ENCODE results near the gene CLEC18B.
"Not testable (repeated sequence)": the region's sequence is repeated elsewhere in the genome, so short reads cannot be mapped to it uniquely, and the experiment has no call there.

The CLEC18B gene

DNA sequence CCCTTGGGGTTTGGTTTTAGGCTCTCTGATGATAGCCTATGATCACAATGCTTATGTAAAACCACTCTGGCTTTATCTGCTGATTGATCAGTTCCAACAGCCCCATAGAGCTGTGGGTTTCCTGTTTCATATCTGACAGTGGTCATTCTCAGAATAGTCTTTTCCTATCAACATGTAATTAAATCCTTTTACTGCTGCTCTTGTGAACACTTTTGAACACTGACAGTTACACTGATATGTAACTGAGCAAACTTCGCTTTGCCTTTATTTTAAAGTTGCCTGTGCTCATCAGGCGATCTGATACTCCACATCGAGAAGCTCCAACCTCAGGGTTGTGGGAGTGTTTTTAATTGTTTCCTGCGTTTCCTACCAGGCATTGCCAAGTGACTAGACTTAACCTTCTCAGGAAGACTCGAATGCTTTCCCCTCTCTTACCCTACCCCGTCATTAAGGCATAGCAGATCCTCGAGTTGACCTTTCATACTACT is 17.3 kb upstream of the CLEC18B start:
- Histone ChIP-seq H3K4me1 (ENCODE audit: insufficient read depth, low read length) (no peaks in the 10 kb centered on the region), H3K4me3 (ENCODE audit: low read length) (no peak overlapping the region), H3K36me3 (ENCODE audit: insufficient read depth, low read depth, low read length) (peaks cover 7% of the 10 kb centered on the region; the same call in 1 of the 2 replicates), H3K27ac (ENCODE audit: low read length) (no peak overlapping the region), H3K9ac (ENCODE audit: low read depth, low read length) (no peak overlapping the region), H3K9me3 (ENCODE audit: insufficient read depth, low read depth, low read length) (no peaks in the 10 kb centered on the region), H3K27me3 (ENCODE audit: insufficient read depth, low read length) (no peaks in the 10 kb centered on the region)

DNA sequence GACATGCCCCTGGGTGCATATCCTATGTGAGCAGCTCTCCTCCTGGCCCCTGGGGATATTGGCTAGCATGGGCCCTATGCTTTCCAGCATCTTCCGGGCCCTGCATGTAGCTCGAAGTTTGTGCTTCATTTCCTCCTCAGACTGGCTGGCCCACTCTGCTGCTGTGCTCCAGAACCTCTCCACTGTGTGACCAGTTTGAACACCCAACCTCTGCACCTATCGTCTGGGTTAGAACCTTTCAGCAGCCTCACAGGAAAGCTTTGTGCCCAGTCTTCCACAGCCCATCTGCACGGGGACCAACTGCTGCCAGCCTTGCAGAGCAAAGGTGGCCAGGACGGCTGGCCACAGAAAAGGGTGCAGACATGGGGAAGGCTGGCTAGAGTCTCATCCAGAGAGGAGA is 10.2 kb upstream of the CLEC18B start:
- Histone ChIP-seq H3K36me3 (ENCODE audit: insufficient read depth, low read depth, low read length) (no peaks in the 10 kb centered on the region), H3K9ac (ENCODE audit: low read depth, low read length) (no peak overlapping the region), H3K27me3 (ENCODE audit: insufficient read depth, low read length) (no peaks in the 10 kb centered on the region), H3K27ac (ENCODE audit: low read length) (no peak overlapping the region), H3K9me3 (ENCODE audit: insufficient read depth, low read depth, low read length) (no peaks in the 10 kb centered on the region), H3K4me3 (ENCODE audit: low read length) (no peak overlapping the region), H3K4me1 (ENCODE audit: insufficient read depth, low read length) (no peaks in the 10 kb centered on the region)

DNA sequence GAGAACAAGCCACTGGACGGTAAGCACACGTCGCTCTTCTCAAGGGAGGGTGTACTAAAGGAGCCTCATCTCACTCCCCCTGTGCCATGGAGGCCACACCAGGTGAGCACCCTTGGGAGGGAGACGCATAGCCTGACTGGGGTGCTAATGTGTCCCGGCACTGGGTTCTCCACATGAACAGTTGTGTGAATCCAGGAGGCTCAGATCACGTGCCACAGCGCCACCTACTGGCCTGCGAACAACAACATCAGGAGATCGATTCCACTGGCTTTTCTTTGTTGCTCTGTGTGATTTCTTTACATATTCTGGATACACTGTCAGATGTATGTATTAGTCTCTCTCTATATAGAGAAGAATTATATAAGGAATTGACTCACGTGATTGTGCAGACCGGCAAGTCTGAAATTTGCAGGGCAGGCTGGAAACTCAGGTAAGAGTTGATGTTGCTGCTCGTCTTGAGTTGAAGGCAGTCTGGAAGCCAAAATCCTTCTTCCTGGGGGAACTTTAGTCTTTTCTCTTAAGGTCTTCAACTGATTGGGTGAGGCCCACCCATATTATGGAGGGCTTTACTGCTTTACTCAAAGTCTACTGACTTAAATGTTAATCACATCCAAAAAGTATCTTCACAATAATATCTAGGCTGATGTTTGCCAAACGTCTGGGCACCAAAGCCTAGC is 8.9 kb upstream of the CLEC18B start:
- H3K4me3 ChIP-seq (ENCODE audit: low read length); H3K36me3 ChIP-seq (ENCODE audit: insufficient read depth, low read depth, low read length); H3K9ac ChIP-seq (ENCODE audit: low read depth, low read length); H3K27ac ChIP-seq (ENCODE audit: low read length); H3K9me3 ChIP-seq (ENCODE audit: insufficient read depth, low read depth, low read length); H3K4me1 ChIP-seq (ENCODE audit: insufficient read depth, low read length); H3K27me3 ChIP-seq (ENCODE audit: insufficient read depth, low read length): not testable (repeated sequence)

DNA sequence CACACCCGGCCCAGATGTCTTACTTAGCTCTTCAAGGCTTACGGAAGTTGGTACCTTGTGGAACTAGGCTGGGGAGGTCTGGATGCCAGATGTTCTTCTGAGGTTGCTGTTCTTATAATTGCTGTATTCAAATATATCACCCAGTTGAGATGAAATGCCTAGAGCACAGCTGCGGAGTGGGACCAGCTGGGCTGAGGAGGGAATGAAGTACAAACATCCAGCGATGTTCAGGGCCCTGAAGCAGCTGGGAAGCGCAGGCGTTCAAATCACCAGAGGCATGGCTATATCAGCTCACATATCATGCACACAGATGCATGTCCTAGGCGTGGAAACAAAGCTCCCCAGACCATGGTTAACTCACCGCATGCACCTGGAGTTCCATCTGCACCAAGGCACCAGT is 7.2 kb upstream of the CLEC18B start:
- not testable (repeated sequence) for H3K4me1 ChIP-seq (ENCODE audit: insufficient read depth, low read length); H3K9me3 ChIP-seq (ENCODE audit: insufficient read depth, low read depth, low read length); H3K4me3 ChIP-seq (ENCODE audit: low read length); H3K9ac ChIP-seq (ENCODE audit: low read depth, low read length); H3K36me3 ChIP-seq (ENCODE audit: insufficient read depth, low read depth, low read length); H3K27me3 ChIP-seq (ENCODE audit: insufficient read depth, low read length); H3K27ac ChIP-seq (ENCODE audit: low read length)

DNA sequence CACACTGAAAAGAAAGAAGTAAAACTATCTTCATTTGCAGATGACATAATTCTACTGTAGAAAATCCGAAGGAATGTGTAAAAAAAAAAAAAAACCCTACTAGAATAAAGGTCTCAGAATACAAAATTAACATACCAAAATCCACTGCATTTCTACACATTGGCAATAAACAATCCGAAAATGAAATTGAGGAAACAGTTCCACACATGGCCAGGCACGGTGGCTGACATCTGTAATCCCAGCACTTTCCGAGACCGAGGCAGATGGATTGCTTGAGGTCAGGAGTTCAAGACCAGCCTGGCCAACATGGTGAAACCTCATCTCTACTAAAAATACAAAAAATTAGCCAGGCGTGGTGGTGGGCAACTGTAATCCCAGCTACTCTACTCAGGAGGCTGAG is 4.5 kb upstream of the CLEC18B start:
- not testable (repeated sequence) for H3K4me1 ChIP-seq (ENCODE audit: insufficient read depth, low read length); H3K4me3 ChIP-seq (ENCODE audit: low read length); H3K27ac ChIP-seq (ENCODE audit: low read length); H3K9me3 ChIP-seq (ENCODE audit: insufficient read depth, low read depth, low read length); H3K27me3 ChIP-seq (ENCODE audit: insufficient read depth, low read length); H3K9ac ChIP-seq (ENCODE audit: low read depth, low read length); H3K36me3 ChIP-seq (ENCODE audit: insufficient read depth, low read depth, low read length)

DNA sequence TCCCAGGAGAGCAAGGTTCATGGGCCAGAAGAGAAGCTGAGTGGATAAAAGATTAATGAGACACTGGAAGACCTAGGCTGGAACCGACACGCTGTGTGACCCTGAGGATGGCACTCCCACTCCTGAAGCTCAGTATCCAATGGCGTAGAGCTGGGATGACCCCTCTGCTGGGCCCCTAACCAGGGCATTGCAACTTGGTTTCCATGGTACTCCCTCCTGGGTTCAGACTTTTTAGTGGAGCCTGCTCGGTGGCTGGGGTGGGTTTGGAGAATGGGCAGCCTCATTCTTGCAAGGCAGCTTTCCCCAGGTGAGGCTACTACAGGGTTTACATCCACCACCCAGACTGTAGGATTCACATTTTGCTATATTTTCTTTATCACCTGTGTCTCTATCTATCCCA is 2.4 kb upstream of the CLEC18B start:
- not testable (repeated sequence) for H3K9ac ChIP-seq (ENCODE audit: low read depth, low read length); H3K36me3 ChIP-seq (ENCODE audit: insufficient read depth, low read depth, low read length); H3K27ac ChIP-seq (ENCODE audit: low read length); H3K27me3 ChIP-seq (ENCODE audit: insufficient read depth, low read length); H3K4me1 ChIP-seq (ENCODE audit: insufficient read depth, low read length); H3K9me3 ChIP-seq (ENCODE audit: insufficient read depth, low read depth, low read length); H3K4me3 ChIP-seq (ENCODE audit: low read length)

DNA sequence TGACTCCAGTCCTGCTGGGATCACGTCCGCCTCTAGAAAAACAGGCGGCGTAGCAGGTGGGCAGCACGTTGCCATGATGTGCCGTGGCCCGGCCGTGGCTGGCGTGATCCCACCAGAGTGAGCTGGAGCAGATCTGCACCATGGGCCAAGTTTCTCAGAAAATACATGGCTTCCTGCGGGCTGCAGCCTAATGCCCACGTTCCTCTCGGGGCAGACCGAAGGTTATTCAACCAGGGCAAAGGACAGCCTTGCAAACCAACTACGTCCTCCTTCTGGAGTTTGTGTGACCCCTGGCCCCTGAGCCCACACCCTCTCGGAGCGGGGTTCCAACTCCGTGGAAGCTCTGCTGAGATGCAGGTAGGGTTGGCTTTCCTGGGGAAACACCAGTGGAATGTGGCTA is 808 bp upstream of the CLEC18B start:
- H3K9me3 ChIP-seq (ENCODE audit: insufficient read depth, low read depth, low read length); H3K27me3 ChIP-seq (ENCODE audit: insufficient read depth, low read length); H3K4me1 ChIP-seq (ENCODE audit: insufficient read depth, low read length): not testable (repeated sequence)

DNA sequence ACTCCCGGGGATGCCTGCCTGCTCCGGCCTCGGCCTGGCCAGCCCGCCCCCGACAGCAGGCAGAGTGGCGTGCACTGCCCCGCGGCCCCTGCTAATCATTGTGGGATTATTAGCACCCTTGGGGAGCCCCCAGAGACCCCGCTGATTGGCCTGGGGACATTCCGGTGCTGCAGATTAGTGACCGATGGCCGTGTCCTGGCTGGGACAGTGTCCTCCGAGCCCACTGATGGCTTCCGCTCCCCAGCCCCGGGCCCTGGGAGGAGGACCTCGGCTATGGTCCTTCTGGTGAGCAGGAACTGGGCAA is 156 bp upstream of the CLEC18B start:
- H3K27me3 ChIP-seq (ENCODE audit: insufficient read depth, low read length); H3K27ac ChIP-seq (ENCODE audit: low read length); H3K9me3 ChIP-seq (ENCODE audit: insufficient read depth, low read depth, low read length); H3K4me1 ChIP-seq (ENCODE audit: insufficient read depth, low read length); H3K4me3 ChIP-seq (ENCODE audit: low read length); H3K9ac ChIP-seq (ENCODE audit: low read depth, low read length); H3K36me3 ChIP-seq (ENCODE audit: insufficient read depth, low read depth, low read length): not testable (repeated sequence)

More for the DNA sequence above, 808 bp upstream of the CLEC18B start:
- not testable (repeated sequence) for H3K27ac ChIP-seq (ENCODE audit: low read length); H3K36me3 ChIP-seq (ENCODE audit: insufficient read depth, low read depth, low read length); H3K4me3 ChIP-seq (ENCODE audit: low read length); H3K9ac ChIP-seq (ENCODE audit: low read depth, low read length)

DNA sequence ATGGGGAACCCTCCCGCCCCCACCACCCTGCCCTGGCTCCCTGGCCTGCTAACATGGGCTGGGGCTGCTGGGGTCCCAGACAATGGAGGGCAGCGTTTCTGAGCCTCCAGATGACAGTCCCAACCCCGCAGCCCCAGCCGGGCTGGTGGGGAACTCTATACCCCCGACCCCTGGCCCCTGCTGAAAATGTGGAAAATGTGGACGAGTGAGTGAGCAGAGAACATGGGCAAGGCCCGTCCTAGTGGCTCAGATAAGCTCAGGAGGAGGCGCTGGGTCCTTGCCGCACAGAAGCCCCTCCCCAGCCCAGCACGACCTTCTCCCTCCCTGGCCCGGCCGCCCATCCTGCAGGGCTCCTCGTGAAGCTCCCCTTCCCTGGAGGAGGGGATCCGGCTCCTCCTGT is 1.5 kb downstream of the CLEC18B start:
- H3K9me3 ChIP-seq (ENCODE audit: insufficient read depth, low read depth, low read length); H3K9ac ChIP-seq (ENCODE audit: low read depth, low read length); H3K4me1 ChIP-seq (ENCODE audit: insufficient read depth, low read length); H3K27me3 ChIP-seq (ENCODE audit: insufficient read depth, low read length); H3K36me3 ChIP-seq (ENCODE audit: insufficient read depth, low read depth, low read length); H3K4me3 ChIP-seq (ENCODE audit: low read length); H3K27ac ChIP-seq (ENCODE audit: low read length): not testable (repeated sequence)

DNA sequence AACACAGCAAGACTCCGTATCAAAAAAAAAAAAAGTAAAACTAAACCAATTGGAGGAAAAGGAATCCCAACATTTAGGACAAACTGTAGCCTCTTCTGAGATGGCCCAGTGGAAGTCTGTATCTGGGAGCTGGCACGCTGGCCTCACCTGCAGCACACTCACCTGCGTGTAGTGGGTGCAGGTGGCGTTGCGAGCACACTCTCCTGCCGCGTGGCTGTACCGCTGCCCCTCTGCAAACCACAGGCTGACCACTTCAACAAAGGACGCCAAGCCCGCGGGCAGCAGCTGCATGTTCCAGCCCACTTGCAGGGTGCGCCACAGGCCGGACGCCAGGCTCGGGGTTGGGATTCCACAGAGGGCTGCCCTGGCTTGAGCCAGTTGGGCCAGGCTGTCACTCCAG is 3.4 kb downstream of the CLEC18B start:
- not testable (repeated sequence) for H3K9ac ChIP-seq (ENCODE audit: low read depth, low read length); H3K9me3 ChIP-seq (ENCODE audit: insufficient read depth, low read depth, low read length); H3K36me3 ChIP-seq (ENCODE audit: insufficient read depth, low read depth, low read length); H3K27ac ChIP-seq (ENCODE audit: low read length); H3K27me3 ChIP-seq (ENCODE audit: insufficient read depth, low read length); H3K4me1 ChIP-seq (ENCODE audit: insufficient read depth, low read length); H3K4me3 ChIP-seq (ENCODE audit: low read length)

DNA sequence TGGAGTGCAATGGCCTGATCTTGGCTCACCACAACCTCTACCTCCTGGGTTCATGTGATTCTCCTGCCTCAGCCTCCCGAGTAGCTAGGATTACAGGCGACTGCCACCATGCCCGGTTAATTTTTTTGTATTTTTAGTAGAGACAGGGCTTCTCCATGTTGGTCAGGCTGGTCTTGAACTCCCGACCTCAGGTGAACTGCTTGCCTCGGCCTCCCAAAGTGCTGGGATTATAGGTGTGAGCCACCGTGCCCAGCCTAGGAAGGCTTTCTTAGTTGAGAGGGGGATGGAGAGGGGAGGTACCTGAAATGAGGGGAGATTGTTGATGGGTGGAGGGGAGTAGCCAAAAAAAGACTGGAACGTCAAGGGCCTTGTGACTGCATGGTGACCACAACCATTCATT is 7.4 kb downstream of the CLEC18B start:
- not testable (repeated sequence) for H3K27me3 ChIP-seq (ENCODE audit: insufficient read depth, low read length); H3K27ac ChIP-seq (ENCODE audit: low read length)

DNA sequence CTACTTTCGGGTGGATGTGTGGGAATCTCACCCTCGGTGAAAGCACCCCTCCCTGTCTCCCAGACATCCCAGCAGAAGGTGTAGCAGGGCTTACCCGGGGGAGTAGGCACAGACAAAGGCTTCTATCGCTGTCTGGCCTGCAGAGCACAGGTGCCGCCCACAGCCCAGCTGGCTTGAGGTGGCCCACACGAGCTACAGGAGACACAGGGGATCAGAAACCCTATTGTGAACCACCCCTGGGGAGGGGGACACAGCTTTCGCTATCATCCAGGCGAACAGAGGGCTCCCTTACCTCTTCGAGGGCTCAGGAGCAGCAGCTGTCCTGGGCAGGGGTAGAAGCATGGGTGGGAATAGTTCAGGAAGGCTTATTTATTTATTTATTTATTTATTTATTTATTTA is 7.8 kb downstream of the CLEC18B start:
- not testable (repeated sequence) for H3K27ac ChIP-seq (ENCODE audit: low read length); H3K9ac ChIP-seq (ENCODE audit: low read depth, low read length); H3K27me3 ChIP-seq (ENCODE audit: insufficient read depth, low read length); H3K36me3 ChIP-seq (ENCODE audit: insufficient read depth, low read depth, low read length); H3K9me3 ChIP-seq (ENCODE audit: insufficient read depth, low read depth, low read length); H3K4me3 ChIP-seq (ENCODE audit: low read length); H3K4me1 ChIP-seq (ENCODE audit: insufficient read depth, low read length)

More for the DNA sequence above, 7.4 kb downstream of the CLEC18B start:
- H3K9me3 ChIP-seq (ENCODE audit: insufficient read depth, low read depth, low read length); H3K4me1 ChIP-seq (ENCODE audit: insufficient read depth, low read length); H3K9ac ChIP-seq (ENCODE audit: low read depth, low read length); H3K4me3 ChIP-seq (ENCODE audit: low read length); H3K36me3 ChIP-seq (ENCODE audit: insufficient read depth, low read depth, low read length): not testable (repeated sequence)
